Right renal cortex interstitium (tissue), 3 donors: ENCODE data around the gene SEZ6. TPM values are rescaled to one million over a fixed set of nuclear protein-coding genes. Genes with fewer than 3 reads are reported as not detected.

ENCODE experiments used
- DNase-seq, 3 donors: peaks; one replicate each; pipeline ENCODE4 v3.0.0-alpha.2; 2013; ENCODE audit warnings: low read depth in 3 of 3, low spot score in 2 of 3
- polyA plus RNA-seq, 3 donors: library from polyadenylated mRNA; unstranded; fragments of 120-200 nt; gene quantifications; one replicate each; pipeline ENCODE4 v1.2.1, GENCODE V29; 2013; ENCODE audit not compliant: insufficient read length in 3 of 3

The SEZ6 gene
- polyA plus RNA-seq, 3 donors = 0.11 TPM

GRCh38 chr17:28907709-28908475, 97.9 kb downstream of the SEZ6 start:
- DNase-seq = no peak

DNA sequence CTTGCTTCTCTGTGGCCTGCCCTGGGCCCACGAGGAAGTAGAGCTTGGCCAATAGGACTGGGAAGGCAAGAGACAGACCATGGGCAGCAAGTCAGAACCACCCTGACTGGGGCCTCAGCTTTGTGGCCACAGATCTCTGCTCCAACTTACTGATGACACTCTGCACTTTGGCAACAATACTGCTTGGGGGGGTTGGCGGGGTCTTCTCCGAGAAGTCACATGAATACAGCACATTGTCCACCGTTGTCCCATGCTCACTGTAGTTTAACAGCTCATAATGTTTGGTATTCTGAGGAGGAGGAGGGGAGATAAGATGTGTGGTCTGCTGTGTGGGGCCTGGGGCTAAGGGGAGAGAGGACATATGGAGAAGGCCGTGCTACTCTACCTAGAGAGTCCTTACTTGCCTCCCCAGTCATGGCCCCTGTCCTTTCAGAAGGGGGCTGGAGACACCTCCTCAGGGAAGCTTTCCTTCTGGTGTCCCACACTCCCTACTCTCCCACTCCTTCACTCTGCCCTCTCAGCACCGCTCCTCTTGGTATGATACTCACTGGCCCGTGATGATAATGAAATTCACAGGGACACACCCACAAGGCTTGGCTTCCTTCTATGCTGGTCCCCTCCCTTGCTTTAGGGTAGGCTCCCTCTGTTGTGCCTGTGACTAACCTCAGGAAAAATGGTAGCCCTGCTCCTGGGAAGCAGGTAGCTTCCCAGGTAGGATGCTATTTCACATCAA, 99.0 kb downstream of the SEZ6 start:
- DNase-seq = no peak

DNA sequence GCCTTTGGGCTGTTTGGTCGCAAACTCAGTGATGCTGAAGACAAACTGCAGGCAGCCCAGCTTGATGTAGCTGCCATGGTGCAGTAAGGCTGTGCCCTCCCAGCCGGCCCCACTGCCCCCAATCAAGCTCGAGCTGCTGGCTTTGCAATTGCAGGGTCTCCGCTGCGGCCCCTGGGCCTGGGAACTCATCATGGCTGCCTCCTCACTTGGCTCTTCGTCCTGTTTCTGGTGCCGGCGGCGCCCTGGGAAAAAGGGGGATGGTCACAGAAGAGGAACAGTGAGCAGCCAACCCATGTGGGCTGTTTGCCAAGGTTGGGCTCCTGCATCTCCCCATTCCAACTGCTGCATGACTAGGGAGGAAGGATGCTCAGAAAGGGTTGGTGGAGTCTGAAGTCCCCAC, 99.6 kb downstream of the SEZ6 start:
- DNase-seq = no peak

Other genes with a start within 250 kb of the SEZ6 start
- 10 to 100 TPM; 19.7 to 20.0 (median 19.9) TPM for gene FAM222B, start 163.2 kb downstream of the SEZ6 start, polyA plus RNA-seq
- 10 to 100 TPM; 60.4 to 70.7 (median 65.0) TPM for gene ERAL1, start 151.0 kb downstream of the SEZ6 start, polyA plus RNA-seq
- 10 to 100 TPM; 74.4 to 88.0 (median 78.4) TPM for gene FLOT2, start 108.3 kb downstream of the SEZ6 start, polyA plus RNA-seq
- gene DHRS13, start 103.0 kb downstream of the SEZ6 start, polyA plus RNA-seq = 10 to 100 TPM; 10.1 to 14.0 (median 10.4) TPM
- gene PHF12, start 54.5 kb downstream of the SEZ6 start, polyA plus RNA-seq = 10 to 100 TPM; 45.0 to 52.0 (median 46.4) TPM
- gene PIPOX, start 37.1 kb upstream of the SEZ6 start, polyA plus RNA-seq = 10 to 100 TPM in 1 of 3 donors, 1 to 10 TPM in 2; 6.5 to 12.7 (median 7.8) TPM
- 10 to 100 TPM; 32.6 to 39.4 (median 36.6) TPM for gene MYO18A, start 174.4 kb upstream of the SEZ6 start, polyA plus RNA-seq
- not detected for gene CRYBA1, start 240.8 kb upstream of the SEZ6 start, polyA plus RNA-seq